GM12878 (cell line): Measurements from ENCODE around the gene HMSD. TPM values are rescaled to one million over a fixed set of nuclear protein-coding genes. Genes with fewer than 3 reads are reported as not detected.

Source experiments
- ATAC-seq: fragments of 200-7000 bp; cut with Tn5 transposase; 3 replicates; pipeline ENCODE4 v1.9.1; 2020; ENCODE audit warnings: mild to moderate bottlenecking, moderate library complexity
- BruUV-seq: library from RNA; stranded (reverse); fragments of 400-500 nt; replicated peaks from 2 replicates; lab custom pipeline; 2021; lab: Mats Ljungman, UMichigan
- CTCF ChIA-PET: fragments of 300-600 bp; sonication (Branson Sonifier 250); formaldehyde crosslinking; extraction: SDS; loops from one replicate; lab custom pipeline; 2021; ENCODE audit warnings: inconsistent platforms; lab: Yijun Ruan, JAX
- POLR2A ChIA-PET: fragments of 350-600 bp; formaldehyde crosslinking; extraction: SDS; loops from one replicate; lab custom pipeline; 2021; ENCODE audit warnings: inconsistent platforms; lab: Charles Lee
- RAD21 ChIA-PET: fragments of 300-600 bp; sonication (Branson Sonifier 250); formaldehyde crosslinking; loops from one replicate; lab custom pipeline; 2023; ENCODE audit warnings: antibody characterized with exemption; ENCODE audit not compliant: unreplicated experiment; lab: Charles Lee
- SMC1A ChIA-PET: fragments of 300-600 bp; sonication (Branson Sonifier 250); formaldehyde crosslinking; loops from one replicate; lab custom pipeline; 2023; ENCODE audit not compliant: unreplicated experiment, uncharacterized antibody; lab: Charles Lee
- DNase-seq: peaks from one replicate; pipeline ENCODE4 v3.0.0-alpha.2; 2011; ENCODE audit warnings: low read depth, low spot score
- FAIRE-seq: peaks from 3 replicates; lab custom pipeline; 2011; peaks lifted over from hg19 to GRCh38; lab: Jason Lieb, UNC
- H2AFZ ChIP-seq: 2 replicates; pipeline ENCODE4 v1.6.0; 2011; ENCODE audit warnings: low read depth, low read length, control low read depth; ENCODE audit not compliant: control insufficient read depth
- H3K27ac ChIP-seq: 2 replicates; pipeline ENCODE4 v1.5.1; 2011; ENCODE audit warnings: control low read depth; ENCODE audit not compliant: control insufficient read depth, insufficient read depth
- H3K27me3 ChIP-seq, 2 experiments: replicated peaks in 1 of 2; 2 replicates each; pipeline versions ENCODE4 v1.6.0 to v1.6.1; 2011; ENCODE audit warnings: low read length in 1 of 2; ENCODE audit not compliant: control insufficient read depth in 2 of 2, insufficient read depth in 2 of 2
- H3K36me3 ChIP-seq, 2 experiments: 2 replicates each; pipeline ENCODE4 v1.5.1; 2011; ENCODE audit warnings: low read length in 1 of 2; ENCODE audit not compliant: control insufficient read depth in 2 of 2, insufficient read depth in 2 of 2
- H3K4me1 ChIP-seq: 2 replicates; pipeline ENCODE4 v1.6.1; 2011; ENCODE audit warnings: mild to moderate bottlenecking, low read length, moderate library complexity, mixed read lengths; ENCODE audit not compliant: control insufficient read depth, insufficient read depth
- H3K4me2 ChIP-seq: 2 replicates; pipeline ENCODE4 v1.6.0; 2011; ENCODE audit warnings: control low read depth; ENCODE audit not compliant: control insufficient read depth, insufficient read depth
- H3K4me3 ChIP-seq: fragments of 200-600 bp; sonication (generic); 2 replicates; pipeline ENCODE4 v1.5.1; 2016
- H3K79me2 ChIP-seq: 2 replicates; pipeline ENCODE4 v1.6.0; 2011; ENCODE audit warnings: low read length; ENCODE audit not compliant: control insufficient read depth, insufficient read depth
- H3K9ac ChIP-seq: 2 replicates; pipeline ENCODE4 v1.8.0; 2011; ENCODE audit warnings: low read length, control low read depth, mixed read lengths; ENCODE audit not compliant: control insufficient read depth, insufficient read depth
- H3K9me3 ChIP-seq: replicated peaks from 3 replicates; pipeline ENCODE4 v1.5.1; 2011; ENCODE audit warnings: mild to moderate bottlenecking, low read length; ENCODE audit not compliant: control insufficient read depth, insufficient read depth
- H4K20me1 ChIP-seq: 2 replicates; pipeline ENCODE4 v1.6.0; 2011; ENCODE audit not compliant: control insufficient read depth, insufficient read depth
- ATF7 ChIP-seq: fragments of 450-650 bp; IDR thresholded peaks from 2 replicates; pipeline ENCODE4 v1.6.1; 2016; ENCODE audit warnings: low read depth, mild to moderate bottlenecking
- FOXM1 ChIP-seq: IDR thresholded peaks from 2 replicates; pipeline ENCODE4 v1.6.1; 2012; ENCODE audit warnings: low read depth, mild to moderate bottlenecking, inconsistent platforms, low read length, moderate library complexity
- MEF2A ChIP-seq: IDR thresholded peaks from 2 replicates; pipeline ENCODE4 v1.6.1; 2011; ENCODE audit warnings: low read depth, mild to moderate bottlenecking, low read length, moderate library complexity; ENCODE audit not compliant: insufficient read depth
- MYB ChIP-seq: fragments of 150-350 bp; IDR thresholded peaks from 2 replicates; pipeline ENCODE4 v1.6.1; 2014; ENCODE audit warnings: mild to moderate bottlenecking, low read depth, low read length, borderline replicate concordance
- TAF1 ChIP-seq: IDR thresholded peaks from 2 replicates; pipeline ENCODE4 v1.6.1; 2011; ENCODE audit warnings: mild to moderate bottlenecking, low read depth, low read length, borderline replicate concordance
- TBL1XR1 ChIP-seq: IDR thresholded peaks from 2 replicates; pipeline ENCODE4 v1.6.1; 2012; ENCODE audit warnings: low read depth, low read length, improper control_type of control experiment
- WGBS: methylation state at CpG from one replicate; pipeline ENCODE4 v1.1.6; 2016; ENCODE audit warnings: low lambda C conversion rate; ENCODE audit not compliant: insufficient replicate concordance, insufficient coverage; ENCODE audit errors: missing lambda C conversion rate; 5-methylcytosine and 5-hydroxymethylcytosine counted together
- in situ Hi-C: fragments of 300-500 bp; cut with MboI; formaldehyde crosslinking; loops from 9 replicates; pipeline ENCODE4 v1.14.3; 2018; ENCODE audit warnings: mixed read lengths
- intact Hi-C: fragments of 100-400 bp; cut with micrococcal nuclease; formaldehyde crosslinking; loops from one replicate; pipeline ENCODE4 v1.14.2; 2022; ENCODE audit not compliant: unreplicated experiment
- polyA plus RNA-seq, 11 experiments: library from polyadenylated mRNA; depleted of rRNA in 4 of 11; unstranded in 6 of 11; stranded (reverse) in 5 of 11; fragments of >200 nt; fragmentation: Nextera tagmentation in 4 of 11; fragmentation: Illumina TruSeq in 1 of 11; extraction: Ambion mirVana in 4 of 11; extraction: Trizol in 1 of 11; gene quantifications; 1 replicate in 1 of 11; 2 replicates in 10 of 11; pipeline versions ENCODE4 v1.2.1 to v1.2.3, GENCODE V29; 2011 to 2016; ENCODE audit warnings: inconsistent platforms in 2 of 11, missing spikeins in 2 of 11, low read depth in 1 of 11
- total RNA-seq, 4 experiments: library from RNA; depleted of rRNA in 3 of 4; stranded (reverse); fragments of >200 nt in 3 of 4; fragmentation: Illumina TruSeq in 1 of 4; extraction: Trizol in 1 of 4; gene quantifications; 2 replicates each; pipeline versions ENCODE4 v1.2.1 to v1.2.3, GENCODE V29; 2013 to 2021
- TF ChIP-seq, protein P1 (sequence below): fragments of 450-650 bp; IDR thresholded peaks from 2 replicates; pipeline ENCODE4 v1.6.1; 2018; ENCODE audit warnings: mild to moderate bottlenecking, low read depth, moderate library complexity; ENCODE audit not compliant: partially characterized antibody
- TF ChIP-seq, protein P2 (sequence below): fragments of 450-650 bp; IDR thresholded peaks from 2 replicates; pipeline ENCODE4 v1.6.1; 2014; ENCODE audit warnings: mild to moderate bottlenecking

The HMSD gene
- total and polyA plus RNA-seq, 10 of the 15 experiments (the other 5 are each of a cell fraction or from before 2014, with no cell fraction given), result 11.7 to 83.9 (median 37.8) TPM

DNA sequence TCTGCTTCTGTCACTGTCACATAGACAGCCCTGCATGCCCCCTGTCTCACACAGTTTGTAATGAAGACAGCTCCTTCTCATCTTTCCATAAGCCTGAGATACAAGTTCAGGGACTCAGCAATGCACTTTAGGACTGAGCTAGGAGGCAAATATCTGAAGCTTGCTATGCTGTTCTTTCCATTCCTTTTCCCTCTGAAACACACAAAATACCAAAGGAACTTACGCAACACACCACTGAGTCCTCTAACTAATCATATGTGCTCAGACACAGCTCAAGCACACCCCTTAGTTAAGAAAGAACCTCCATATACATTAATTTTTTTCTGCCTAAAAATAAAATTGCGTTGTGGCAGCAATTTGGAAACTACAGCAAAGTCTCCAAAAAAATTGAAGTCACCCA lies 38.6 kb downstream of the HMSD start:
- ChIA-PET SMC1A (no interaction called here), POLR2A (no interaction called here), CTCF (interaction anchor here (1.2 to 1.5 kb wide), 4 partner anchors 8 to 52 kb away, joined by 3 to 6 read pairs (median 5); no protein-coding TSS in a partner anchor), RAD21 (interaction anchor here (0.6 kb wide), 1 partner anchor 51 kb away, joined by 3 read pairs; no protein-coding TSS in a partner anchor)
- Histone ChIP-seq H2AFZ (no peak overlapping the region), H3K27me3 (no peaks in the 10 kb centered on the region), H3K79me2 (no peaks in the 10 kb centered on the region), H3K4me2 (no peak overlapping the region), H3K9ac (no peak overlapping the region), H4K20me1 (no peaks in the 10 kb centered on the region), H3K36me3 (peaks cover 0 to 12% of the 10 kb centered on the region in 2 experiments), H3K4me3 (no peak overlapping the region), H3K27ac (no peak overlapping the region), H3K9me3 (no peaks in the 10 kb centered on the region), H3K4me1 (no peaks in the 10 kb centered on the region)
- in situ Hi-C loops (loop anchor here (25.0 kb wide), 1 partner anchor 475 kb away; no protein-coding TSS in a partner anchor), intact Hi-C loops (no loop called here)
- BruUV-seq, result no TSS peak
- no peak for TF ChIP-seq TAF1
- no peak for TF ChIP-seq MEF2A
- TF ChIP-seq, protein P1, sequence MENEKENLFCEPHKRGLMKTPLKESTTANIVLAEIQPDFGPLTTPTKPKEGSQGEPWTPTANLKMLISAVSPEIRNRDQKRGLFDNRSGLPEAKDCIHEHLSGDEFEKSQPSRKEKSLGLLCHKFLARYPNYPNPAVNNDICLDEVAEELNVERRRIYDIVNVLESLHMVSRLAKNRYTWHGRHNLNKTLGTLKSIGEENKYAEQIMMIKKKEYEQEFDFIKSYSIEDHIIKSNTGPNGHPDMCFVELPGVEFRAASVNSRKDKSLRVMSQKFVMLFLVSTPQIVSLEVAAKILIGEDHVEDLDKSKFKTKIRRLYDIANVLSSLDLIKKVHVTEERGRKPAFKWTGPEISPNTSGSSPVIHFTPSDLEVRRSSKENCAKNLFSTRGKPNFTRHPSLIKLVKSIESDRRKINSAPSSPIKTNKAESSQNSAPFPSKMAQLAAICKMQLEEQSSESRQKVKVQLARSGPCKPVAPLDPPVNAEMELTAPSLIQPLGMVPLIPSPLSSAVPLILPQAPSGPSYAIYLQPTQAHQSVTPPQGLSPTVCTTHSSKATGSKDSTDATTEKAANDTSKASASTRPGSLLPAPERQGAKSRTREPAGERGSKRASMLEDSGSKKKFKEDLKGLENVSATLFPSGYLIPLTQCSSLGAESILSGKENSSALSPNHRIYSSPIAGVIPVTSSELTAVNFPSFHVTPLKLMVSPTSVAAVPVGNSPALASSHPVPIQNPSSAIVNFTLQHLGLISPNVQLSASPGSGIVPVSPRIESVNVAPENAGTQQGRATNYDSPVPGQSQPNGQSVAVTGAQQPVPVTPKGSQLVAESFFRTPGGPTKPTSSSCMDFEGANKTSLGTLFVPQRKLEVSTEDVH, result no peak
- TF ChIP-seq FOXM1, result no peak
- TF ChIP-seq, protein P2, sequence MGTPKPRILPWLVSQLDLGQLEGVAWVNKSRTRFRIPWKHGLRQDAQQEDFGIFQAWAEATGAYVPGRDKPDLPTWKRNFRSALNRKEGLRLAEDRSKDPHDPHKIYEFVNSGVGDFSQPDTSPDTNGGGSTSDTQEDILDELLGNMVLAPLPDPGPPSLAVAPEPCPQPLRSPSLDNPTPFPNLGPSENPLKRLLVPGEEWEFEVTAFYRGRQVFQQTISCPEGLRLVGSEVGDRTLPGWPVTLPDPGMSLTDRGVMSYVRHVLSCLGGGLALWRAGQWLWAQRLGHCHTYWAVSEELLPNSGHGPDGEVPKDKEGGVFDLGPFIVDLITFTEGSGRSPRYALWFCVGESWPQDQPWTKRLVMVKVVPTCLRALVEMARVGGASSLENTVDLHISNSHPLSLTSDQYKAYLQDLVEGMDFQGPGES, result no peak
- no peak for TF ChIP-seq MYB
- TF ChIP-seq TBL1XR1, result no peak
- no peak for TF ChIP-seq ATF7
- no peak; the same call in 2 of the 3 replicates for ATAC-seq
- 47% methylated on average over 2 of the region's 2 CpGs for WGBS
- no peak for FAIRE-seq
- no peak for DNase-seq
